T follicular helper cell (primary cell): ENCODE measurements around the gene PHF1.

Experiments
- DNase-seq: peaks from one replicate; pipeline ENCODE4 v3.0.0-alpha.2; 2020; ENCODE audit warnings: low read depth

PHF1 gene

GRCh38 chr6:33431880-33432541 is 21.2 kb downstream of the PHF1 start:
- DNase-seq, result no peak

GRCh38 chr6:33432546-33432945 is 21.7 kb downstream of the PHF1 start:
- no peak for DNase-seq

GRCh38 chr6:33433001-33433543 is 22.3 kb downstream of the PHF1 start:
- DNase-seq, result no peak

- DNase-seq, result no peak
Observed at GRCh38 chr6:33433544-33434191, 22.9 kb downstream of the PHF1 start.

- DNase-seq, result no peak
Observed at GRCh38 chr6:33434961-33435360, 24.1 kb downstream of the PHF1 start.

- DNase-seq, result no peak
Observed at GRCh38 chr6:33437666-33438065, 26.9 kb downstream of the PHF1 start.

- no peak for DNase-seq
Observed at GRCh38 chr6:33438978-33439594, 28.3 kb downstream of the PHF1 start.

GRCh38 chr6:33439956-33440648 is 29.3 kb downstream of the PHF1 start:
- DNase-seq, result no peak

- DNase-seq, result no peak
Observed at GRCh38 chr6:33440649-33441309, 30.0 kb downstream of the PHF1 start.

GRCh38 chr6:33441457-33441856 is 30.6 kb downstream of the PHF1 start:
- DNase-seq, result no peak

GRCh38 chr6:33442283-33442682 is 31.5 kb downstream of the PHF1 start:
- DNase-seq, result no peak

GRCh38 chr6:33443025-33443424 is 32.2 kb downstream of the PHF1 start:
- DNase-seq, result no peak

GRCh38 chr6:33443619-33444504 is 33.0 kb downstream of the PHF1 start:
- no peak for DNase-seq

GRCh38 chr6:33445119-33445603 is 34.3 kb downstream of the PHF1 start:
- DNase-seq, result no peak

- no peak for DNase-seq
Observed at GRCh38 chr6:33446356-33446755, 35.5 kb downstream of the PHF1 start.

- no peak for DNase-seq
Observed at GRCh38 chr6:33450434-33450833, 39.6 kb downstream of the PHF1 start.

GRCh38 chr6:33451606-33452005 is 40.8 kb downstream of the PHF1 start:
- no peak for DNase-seq

GRCh38 chr6:33452496-33452895 is 41.7 kb downstream of the PHF1 start:
- no peak for DNase-seq

- no peak for DNase-seq
Observed at GRCh38 chr6:33453393-33454008, 42.7 kb downstream of the PHF1 start.
